OCI-LY1 (cell line): ENCODE measurements around the gene ADAMTS17.

Source experiments
- EZH2 ChIP-seq: fragments of 200-600 bp; sonication (generic), shearing (Covaris generic); IDR thresholded peaks from 2 replicates; pipeline ENCODE4 v1.8.0; 2017; ENCODE audit warnings: borderline replicate concordance, mixed run types, mild to moderate bottlenecking, antibody characterized with exemption, low read length, moderate library complexity, mixed read lengths
- TF ChIP-seq, protein P1 (sequence below): fragments of 200-600 bp; sonication (generic), shearing (Covaris generic); IDR thresholded peaks from 2 replicates; pipeline ENCODE4 v1.5.1; 2017; ENCODE audit warnings: mild to moderate bottlenecking, antibody characterized with exemption, low read length, moderate library complexity, mixed read lengths

DNA sequence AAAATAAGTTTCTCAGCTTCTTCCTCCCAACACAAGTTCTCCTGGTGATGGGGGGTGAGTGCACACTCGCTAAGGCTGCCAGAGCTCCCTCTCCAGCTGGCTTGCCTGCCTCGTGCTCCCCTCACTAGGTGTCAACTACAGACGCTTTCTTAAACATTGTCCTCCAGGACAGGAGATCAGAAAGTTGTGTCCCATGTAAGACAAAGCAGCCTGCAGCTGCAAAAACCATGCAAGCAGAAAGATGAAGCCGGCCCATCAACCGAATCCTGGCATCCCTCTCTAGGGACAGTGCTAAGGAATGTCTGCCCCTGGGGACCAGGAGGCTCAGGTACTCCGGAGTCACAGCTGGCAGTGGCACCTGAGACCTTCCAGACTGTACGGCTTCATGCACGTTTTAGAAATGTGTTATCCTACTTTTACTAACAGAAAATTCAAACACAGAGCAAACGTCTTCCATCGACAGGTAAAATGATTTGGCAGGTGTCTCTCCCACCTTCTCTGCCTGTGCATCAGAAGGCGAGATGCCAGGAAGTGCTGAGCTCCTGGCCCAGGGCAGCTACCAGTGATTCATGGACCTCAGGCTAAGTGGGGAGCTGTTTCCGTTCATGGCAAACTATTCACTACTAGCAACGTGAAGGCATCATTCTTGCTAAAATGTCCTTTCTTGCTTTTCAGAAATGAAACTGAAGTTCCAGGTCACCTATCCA, 246.1 kb downstream of the ADAMTS17 start:
- TF ChIP-seq, protein P1, sequence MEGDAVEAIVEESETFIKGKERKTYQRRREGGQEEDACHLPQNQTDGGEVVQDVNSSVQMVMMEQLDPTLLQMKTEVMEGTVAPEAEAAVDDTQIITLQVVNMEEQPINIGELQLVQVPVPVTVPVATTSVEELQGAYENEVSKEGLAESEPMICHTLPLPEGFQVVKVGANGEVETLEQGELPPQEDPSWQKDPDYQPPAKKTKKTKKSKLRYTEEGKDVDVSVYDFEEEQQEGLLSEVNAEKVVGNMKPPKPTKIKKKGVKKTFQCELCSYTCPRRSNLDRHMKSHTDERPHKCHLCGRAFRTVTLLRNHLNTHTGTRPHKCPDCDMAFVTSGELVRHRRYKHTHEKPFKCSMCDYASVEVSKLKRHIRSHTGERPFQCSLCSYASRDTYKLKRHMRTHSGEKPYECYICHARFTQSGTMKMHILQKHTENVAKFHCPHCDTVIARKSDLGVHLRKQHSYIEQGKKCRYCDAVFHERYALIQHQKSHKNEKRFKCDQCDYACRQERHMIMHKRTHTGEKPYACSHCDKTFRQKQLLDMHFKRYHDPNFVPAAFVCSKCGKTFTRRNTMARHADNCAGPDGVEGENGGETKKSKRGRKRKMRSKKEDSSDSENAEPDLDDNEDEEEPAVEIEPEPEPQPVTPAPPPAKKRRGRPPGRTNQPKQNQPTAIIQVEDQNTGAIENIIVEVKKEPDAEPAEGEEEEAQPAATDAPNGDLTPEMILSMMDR: no peak
- no peak for TF ChIP-seq EZH2
